H1 (cell line): ENCODE measurements around the gene HOXB4. TPM values are rescaled to one million over a fixed set of nuclear protein-coding genes. Genes with fewer than 3 reads are reported as not detected.

Source experiments
- CTCF ChIA-PET: fragments of 300-600 bp; sonication (Branson Sonifier 250); formaldehyde crosslinking; loops from one replicate; lab custom pipeline; 2021; ENCODE audit not compliant: partially characterized antibody; lab: Charles Lee
- POLR2A ChIA-PET: fragments of 300-600 bp; sonication (Branson Sonifier 250); formaldehyde crosslinking; loops from one replicate; lab custom pipeline; 2021; ENCODE audit warnings: inconsistent platforms; ENCODE audit not compliant: partially characterized antibody; lab: Charles Lee
- DNase-seq, 2 experiments: peaks; one replicate each; pipeline versions ENCODE4 v3.0.0 to v3.0.0-alpha.2; 2010 to 2022; ENCODE audit warnings: low spot score in 2 of 2, low read depth in 1 of 2, mixed read lengths in 1 of 2
- FAIRE-seq: peaks from 2 replicates; lab custom pipeline; 2011; peaks lifted over from hg19 to GRCh38; lab: Jason Lieb, UNC
- H2AFZ ChIP-seq: 2 replicates; pipeline ENCODE4 v1.8.1; 2012; ENCODE audit warnings: low read length, inconsistent platforms
- H2AK5ac ChIP-seq: 2 replicates; pipeline ENCODE4 v1.6.1; 2013; ENCODE audit warnings: low read depth, low read length
- H2BK120ac ChIP-seq: replicated peaks from 2 replicates; pipeline ENCODE3; 2013; ENCODE audit warnings: low read depth, low read length, inconsistent platforms
- H2BK12ac ChIP-seq: 2 replicates; pipeline ENCODE4 v1.6.1; 2013; ENCODE audit warnings: low read depth, low read length
- H2BK15ac ChIP-seq: 2 replicates; pipeline ENCODE4 v1.6.1; 2013; ENCODE audit warnings: low read length
- H2BK20ac ChIP-seq: 2 replicates; pipeline ENCODE4 v1.6.1; 2013; ENCODE audit warnings: low read length
- H2BK5ac ChIP-seq: 2 replicates; pipeline ENCODE4 v1.6.1; 2013; ENCODE audit warnings: low read depth, low read length
- H3K14ac ChIP-seq: 2 replicates; pipeline ENCODE4 v1.6.1; 2013; ENCODE audit warnings: inconsistent platforms; ENCODE audit not compliant: insufficient read length
- H3K18ac ChIP-seq: 2 replicates; pipeline ENCODE4 v1.6.1; 2013; ENCODE audit warnings: low read length; ENCODE audit errors: extremely low read depth
- H3K23ac ChIP-seq: 2 replicates; pipeline ENCODE4 v1.6.1; 2013; ENCODE audit warnings: inconsistent platforms; ENCODE audit not compliant: insufficient read length
- H3K23me2 ChIP-seq: 2 replicates; pipeline ENCODE4 v1.6.1; 2013; ENCODE audit warnings: low read depth, low read length
- H3K27ac ChIP-seq: 2 replicates; pipeline ENCODE4 v1.6.1; 2011; ENCODE audit warnings: low read depth, low read length, inconsistent platforms
- H3K27me3 ChIP-seq, 4 experiments: replicated peaks in 1 of 4; 1 replicate in 1 of 4; 2 replicates in 3 of 4; pipeline versions ENCODE4 v1.6.1 to v1.8.1; 2011 to 2013; ENCODE audit warnings: low read length in 3 of 4, mild to moderate bottlenecking in 3 of 4, inconsistent platforms in 2 of 4, mixed read lengths in 2 of 4, moderate library complexity in 1 of 4; ENCODE audit not compliant: control insufficient read depth in 3 of 4, insufficient read depth in 3 of 4; ENCODE audit errors: extremely low read depth in 1 of 4
- H3K36me3 ChIP-seq, 4 experiments: 2 replicates each; pipeline versions ENCODE4 v1.6.1 to v1.8.1; 2011 to 2013; ENCODE audit warnings: mild to moderate bottlenecking in 4 of 4, low read length in 3 of 4, moderate library complexity in 2 of 4, control low read depth in 1 of 4, inconsistent platforms in 1 of 4; ENCODE audit not compliant: insufficient read depth in 4 of 4, control insufficient read depth in 2 of 4
- H3K4ac ChIP-seq: replicated peaks from 2 replicates; pipeline ENCODE3; 2013; ENCODE audit warnings: low read length, low read depth, mixed read lengths, inconsistent platforms; ENCODE audit not compliant: insufficient read length
- H3K4me1 ChIP-seq, 4 experiments: replicated peaks in 1 of 4; 1 replicate in 1 of 4; 2 replicates in 3 of 4; pipeline versions ENCODE4 v1.6.1 to v1.8.1; 2011 to 2013; ENCODE audit warnings: low read length in 3 of 4, inconsistent platforms in 2 of 4, mixed read lengths in 1 of 4; ENCODE audit not compliant: insufficient read depth in 4 of 4, control insufficient read depth in 3 of 4
- H3K4me2 ChIP-seq, 2 experiments: 2 replicates each; pipeline versions ENCODE4 v1.6.1 to v1.8.1; 2011 to 2013; ENCODE audit warnings: low read depth in 2 of 2, low read length in 2 of 2, control low read depth in 1 of 2, inconsistent platforms in 1 of 2, mild to moderate bottlenecking in 1 of 2; ENCODE audit not compliant: insufficient read depth in 1 of 2
- H3K4me3 ChIP-seq, 4 experiments: fragments of 200-600, 300-600 bp in 1 of 4; sonication (generic), shearing (Covaris generic), sonication (Bioruptor Twin) in 1 of 4; 2 replicates each; pipeline versions ENCODE4 v1.5.1 to v1.8.1; 2011 to 2016; ENCODE audit warnings: low read length in 4 of 4, low read depth in 3 of 4, control low read depth in 2 of 4, inconsistent platforms in 2 of 4, mild to moderate bottlenecking in 2 of 4, mixed read lengths in 1 of 4, moderate library complexity in 1 of 4; ENCODE audit not compliant: insufficient read depth in 2 of 4; ENCODE audit errors: extremely low read depth in 1 of 4
- H3K56ac ChIP-seq: replicated peaks from 2 replicates; pipeline ENCODE3; 2013; ENCODE audit warnings: low read depth, mild to moderate bottlenecking, mixed read lengths, low read length, inconsistent platforms; ENCODE audit not compliant: insufficient read length
- H3K79me1 ChIP-seq: 2 replicates; pipeline ENCODE4 v1.6.1; 2013; ENCODE audit warnings: low read depth, low read length, control low read depth
- H3K79me2 ChIP-seq, 2 experiments: 2 replicates each; pipeline versions ENCODE4 v1.6.1 to v1.8.1; 2012 to 2013; ENCODE audit warnings: low read length in 2 of 2, mild to moderate bottlenecking in 2 of 2, inconsistent platforms in 1 of 2; ENCODE audit not compliant: insufficient read depth in 2 of 2, control insufficient read depth in 1 of 2
- H3K9ac ChIP-seq, 4 experiments: replicated peaks in 1 of 4; 1 replicate in 1 of 4; 2 replicates in 3 of 4; pipeline versions ENCODE4 v1.6.1 to v1.8.1; 2011 to 2013; ENCODE audit warnings: low read depth in 3 of 4, low read length in 3 of 4, control low read depth in 2 of 4, mild to moderate bottlenecking in 2 of 4, moderate library complexity in 2 of 4, inconsistent platforms in 1 of 4; ENCODE audit errors: extremely low read depth in 1 of 4
- H3K9me3 ChIP-seq, 2 experiments: 2 replicates each; pipeline versions ENCODE4 v1.6.1 to v1.8.1; 2012 to 2013; ENCODE audit warnings: mild to moderate bottlenecking in 2 of 2, moderate library complexity in 2 of 2, control low read depth in 1 of 2, inconsistent platforms in 1 of 2, low read depth in 1 of 2, low read length in 1 of 2, mixed read lengths in 1 of 2; ENCODE audit not compliant: insufficient read depth in 2 of 2
- H4K20me1 ChIP-seq, 2 experiments: replicated peaks in 1 of 2; 2 replicates each; pipeline versions ENCODE3 to v1.8.1; 2011 to 2013; ENCODE audit warnings: inconsistent platforms in 2 of 2, low read length in 2 of 2, mild to moderate bottlenecking in 1 of 2; ENCODE audit not compliant: insufficient read depth in 2 of 2, control insufficient read depth in 1 of 2
- H4K5ac ChIP-seq: 2 replicates; pipeline ENCODE4 v1.6.1; 2013; ENCODE audit warnings: low read length, low read depth, mixed read lengths, inconsistent platforms; ENCODE audit not compliant: insufficient read length
- H4K8ac ChIP-seq: 2 replicates; pipeline ENCODE4 v1.8.0; 2013; ENCODE audit warnings: mild to moderate bottlenecking, moderate library complexity, low read length, inconsistent platforms; ENCODE audit not compliant: insufficient read depth; ENCODE audit errors: extremely low read depth
- H4K91ac ChIP-seq: replicated peaks from 2 replicates; pipeline ENCODE3; 2013; ENCODE audit warnings: low read length, mixed read lengths, inconsistent platforms; ENCODE audit not compliant: insufficient read length
- CBX5 ChIP-seq: fragments of 300-800, 300-1000 bp; sonication (generic); IDR thresholded peaks from 2 replicates; pipeline ENCODE4 v1.7.1; 2016; ENCODE audit warnings: antibody characterized with exemption, low read length, low read depth
- CBX8 ChIP-seq: fragments of 300-800, 300-1000 bp; sonication (generic); IDR thresholded peaks from 2 replicates; pipeline ENCODE4 v1.7.1; 2016; ENCODE audit warnings: low read depth, low read length, borderline replicate concordance
- JUND ChIP-seq: IDR thresholded peaks from 2 replicates; pipeline ENCODE4 v1.6.1; 2011; ENCODE audit warnings: mild to moderate bottlenecking, improper control_type of control experiment, low read length
- NANOG ChIP-seq: IDR thresholded peaks from 2 replicates; pipeline ENCODE4 v1.6.1; 2011; ENCODE audit warnings: low read length, low read depth, mild to moderate bottlenecking, inconsistent platforms; ENCODE audit not compliant: insufficient read depth, poor library complexity, severe bottlenecking
- POLR2AphosphoS5 ChIP-seq: IDR thresholded peaks from 2 replicates; pipeline ENCODE4 v1.6.1; 2011; ENCODE audit warnings: low read depth, low read length
- SIX5 ChIP-seq: IDR thresholded peaks from 2 replicates; pipeline ENCODE4 v1.6.1; 2011; ENCODE audit warnings: mild to moderate bottlenecking, low read depth, low read length
- USF2 ChIP-seq: IDR thresholded peaks from 2 replicates; pipeline ENCODE4 v1.6.1; 2011; ENCODE audit warnings: low read length, improper control_type of control experiment
- WGBS, 2 experiments: shearing (Covaris generic) in 1 of 2; methylation state at CpG; one replicate each; pipeline versions ENCODE4 v1.1.6 to v1.1.7; 2013 to 2015; ENCODE audit warnings: low lambda C conversion rate in 2 of 2, mixed read lengths in 2 of 2, inconsistent platforms in 1 of 2, low coverage in 1 of 2, missing lambda C conversion rate in 1 of 2; ENCODE audit not compliant: insufficient replicate concordance in 2 of 2, insufficient coverage in 1 of 2, insufficient read length in 1 of 2; ENCODE audit errors: extremely low coverage in 1 of 2, missing lambda C conversion rate in 1 of 2; 5-methylcytosine and 5-hydroxymethylcytosine counted together
- polyA plus RNA-seq, 7 experiments: library from polyadenylated mRNA; depleted of rRNA in 3 of 7; stranded (reverse) in 5 of 7; unstranded in 2 of 7; fragments of >200 nt in 5 of 7; fragments of 200-250 nt in 2 of 7; gene quantifications; 1 replicate in 5 of 7; 2 replicates in 1 of 7; 4 replicates in 1 of 7; pipeline versions ENCODE4 v1.2.1 to v1.2.3, GENCODE V29; 2011 to 2013; ENCODE audit warnings: missing spikeins in 2 of 7, mixed read lengths in 2 of 7
- total RNA-seq: library from RNA; stranded (reverse); fragmentation: NEBNext Ultra II Directional; extraction: Animal tissue kit (Norgen Biotek cat#: 25700); gene quantifications from 2 replicates; pipeline ENCODE4 v1.2.1, GENCODE V29; 2021

Gene HOXB4
- total and polyA plus RNA-seq, 2 of the 8 experiments (the other 6 are each of a cell fraction or from before 2014, with no cell fraction given) = not detected

- Histone ChIP-seq H2AFZ (no peak overlapping the region), H4K8ac (no peak overlapping the region), H3K9me3 (no peaks in the 10 kb centered on the region), H2BK15ac (peak overlapping the region; percentile 65; the same call in 1 of the 2 replicates), H3K4me2 (no peak overlapping the region), H3K79me2 (no peaks in the 10 kb centered on the region), H2BK5ac (no peak overlapping the region), H3K23me2 (peaks cover 4% of the 10 kb centered on the region; the same call in 1 of the 2 replicates), H3K18ac (peak overlapping the region; percentile 22; the same call in 1 of the 2 replicates), H3K56ac (no peak overlapping the region), H4K5ac (no peak overlapping the region), H3K27ac (no peak overlapping the region), H3K9ac (no peak overlapping the region), H3K14ac (no peak overlapping the region), H4K91ac (no peak overlapping the region), H3K23ac (no peak overlapping the region), H3K4me1 (peaks cover 0 to 7% (median 4%) of the 10 kb centered on the region in 4 experiments; a peak in 5 of 7 replicates), H3K36me3 (no peaks in the 10 kb centered on the region; a peak in 1 of 8 replicates), H2BK20ac (0 out of 2 replicates have a peak overlapping the region, but pooled peaks have one; percentile 80), H3K27me3 (peaks cover 99 to 100% (median 100%) of the 10 kb centered on the region in 4 experiments), H2BK12ac (peak overlapping the region; percentile 71), H3K4ac (no peak overlapping the region), H2AK5ac (no peak overlapping the region), H4K20me1 (peaks cover 2 to 39% of the 10 kb centered on the region in 2 experiments), H3K79me1 (no peaks in the 10 kb centered on the region), H2BK120ac (no peak overlapping the region), H3K4me3 (no peak overlapping the region)
- ChIA-PET POLR2A (interaction anchor here (1.2 kb wide), 1 partner anchor 46 kb away, joined by 3 read pairs; no protein-coding TSS in a partner anchor), CTCF (interaction anchor here (0.6 to 4.8 kb wide), 10 partner anchors 11 to 368 kb away, joined by 3 to 32 read pairs (median 4); partner anchors contain the start of gene HOXB5)
- FAIRE-seq = no peak
- DNase-seq = no peak
- no peak for TF ChIP-seq NANOG
- TF ChIP-seq POLR2AphosphoS5 = no peak
- 0 out of 2 replicates have a peak, but pooled peaks have one; percentile 16 for TF ChIP-seq CBX8
- no peak for TF ChIP-seq CBX5
- no peak for TF ChIP-seq SIX5
- TF ChIP-seq USF2 = no peak
- no peak for TF ChIP-seq JUND
- WGBS, 2 experiments = 49% methylated on average over 2 of the region's 2 CpGs; no CpG with 5 or more reads in 1 of the 2 experiments
Measured at GRCh38 chr17:48566717-48567116, 11.4 kb downstream of the HOXB4 start.
